ENCODE measurements around the gene RPL6. TPM values are rescaled to one million over a fixed set of nuclear protein-coding genes. Genes with fewer than 3 reads are reported as not detected.

RPL6 gene
- total and polyA plus RNA-seq, 4 donors, result 1,004 to 2,870 (median 1,243) TPM

GRCh38 chr12:112370868-112371510, 38.4 kb downstream of the RPL6 start:
- TF ChIP-seq CTCF (IDR thresholded peaks at IDR 0.05; ENCODE audit: control extremely low read depth, extremely low read depth), result no peak
- ATAC-seq (ENCODE audit: insufficient read depth, low FRiP score) (no peak), DNase-seq (no peak)
- Histone ChIP-seq H3K9me3 (ENCODE audit: control insufficient read depth in 4 of 4, insufficient read depth in 3 of 4, low read length in 3 of 4) (no peaks in the 10 kb centered on the region), H3K36me3 (ENCODE audit: control insufficient read depth in 4 of 4, insufficient read depth in 4 of 4, low read length in 4 of 4) (no peaks in the 10 kb centered on the region), H3K27ac (ENCODE audit: low read depth in 1 of 2, low read length in 1 of 2) (no peak overlapping the region), H3K4me3 (no peak overlapping the region), H3K27me3 (ENCODE audit: control insufficient read depth in 3 of 3, insufficient read depth in 3 of 3, low read length in 2 of 3) (no peaks in the 10 kb centered on the region), H3K4me1 (ENCODE audit: control insufficient read depth in 5 of 5, insufficient read depth in 5 of 5, low read length in 5 of 5) (peaks cover 0 to 5% (median 0%) of the 10 kb centered on the region in 5 donors), H3K9ac (ENCODE audit: insufficient read depth in 1 of 2, low read length in 2 of 2) (no peak overlapping the region)
- WGBS, 2 donors, result 73 to 89% methylated on average over 8 of the region's 8 CpGs

GRCh38 chr12:112370199-112370598, 39.2 kb downstream of the RPL6 start:
- no peaks in the 10 kb centered on the region for H3K9me3 ChIP-seq (ENCODE audit: control insufficient read depth in 4 of 4, insufficient read depth in 3 of 4, low read length in 3 of 4)
- ATAC-seq (ENCODE audit: insufficient read depth, low FRiP score), result no peak
- no peak for TF ChIP-seq CTCF (IDR thresholded peaks at IDR 0.05; ENCODE audit: control extremely low read depth, extremely low read depth)
- H3K9ac ChIP-seq (ENCODE audit: insufficient read depth in 1 of 2, low read length in 2 of 2), result no peak overlapping the region
- H3K27me3 ChIP-seq (ENCODE audit: control insufficient read depth in 3 of 3, insufficient read depth in 3 of 3, low read length in 2 of 3), result no peaks in the 10 kb centered on the region
- 49 to 59% methylated on average over 1 of the region's 1 CpG for WGBS, 2 donors
- DNase-seq, result no peak
- H3K27ac ChIP-seq (ENCODE audit: low read depth in 1 of 2, low read length in 1 of 2), result no peak overlapping the region
- H3K4me3 ChIP-seq, result no peak overlapping the region
- no peaks in the 10 kb centered on the region for H3K36me3 ChIP-seq (ENCODE audit: control insufficient read depth in 4 of 4, insufficient read depth in 4 of 4, low read length in 4 of 4)
- H3K4me1 ChIP-seq (ENCODE audit: control insufficient read depth in 5 of 5, insufficient read depth in 5 of 5, low read length in 5 of 5), result peaks cover 0 to 5% (median 0%) of the 10 kb centered on the region in 5 donors

GRCh38 chr12:112368856-112369255, 40.5 kb downstream of the RPL6 start:
- Histone ChIP-seq H3K4me3 (no peak overlapping the region), H3K27ac (ENCODE audit: low read depth in 1 of 2, low read length in 1 of 2) (no peak overlapping the region), H3K9ac (ENCODE audit: insufficient read depth in 1 of 2, low read length in 2 of 2) (no peak overlapping the region), H3K36me3 (ENCODE audit: control insufficient read depth in 4 of 4, insufficient read depth in 4 of 4, low read length in 4 of 4) (no peaks in the 10 kb centered on the region), H3K4me1 (ENCODE audit: control insufficient read depth in 5 of 5, insufficient read depth in 5 of 5, low read length in 5 of 5) (peaks cover 0 to 5% (median 0%) of the 10 kb centered on the region in 5 donors), H3K27me3 (ENCODE audit: control insufficient read depth in 3 of 3, insufficient read depth in 3 of 3, low read length in 2 of 3) (no peaks in the 10 kb centered on the region), H3K9me3 (ENCODE audit: control insufficient read depth in 4 of 4, insufficient read depth in 3 of 4, low read length in 3 of 4) (no peaks in the 10 kb centered on the region)
- 71 to 86% methylated on average over 6 of the region's 6 CpGs for WGBS, 2 donors
- ATAC-seq (ENCODE audit: insufficient read depth, low FRiP score) (no peak), DNase-seq (no peak)
- no peak for TF ChIP-seq CTCF (IDR thresholded peaks at IDR 0.05; ENCODE audit: control extremely low read depth, extremely low read depth)

GRCh38 chr12:112367965-112368364, 41.4 kb downstream of the RPL6 start:
- no peak for TF ChIP-seq CTCF (IDR thresholded peaks at IDR 0.05; ENCODE audit: control extremely low read depth, extremely low read depth)
- DNase-seq, result no peak
- H3K9me3 ChIP-seq (ENCODE audit: control insufficient read depth in 4 of 4, insufficient read depth in 3 of 4, low read length in 3 of 4), result no peaks in the 10 kb centered on the region
- ATAC-seq (ENCODE audit: insufficient read depth, low FRiP score), result no peak
- no peak overlapping the region for H3K4me3 ChIP-seq
- no peak overlapping the region for H3K27ac ChIP-seq (ENCODE audit: low read depth in 1 of 2, low read length in 1 of 2)
- 83 to 92% methylated on average over 3 of the region's 3 CpGs for WGBS, 2 donors
- H3K27me3 ChIP-seq (ENCODE audit: control insufficient read depth in 3 of 3, insufficient read depth in 3 of 3, low read length in 2 of 3), result no peaks in the 10 kb centered on the region
- peaks cover 0 to 5% (median 0%) of the 10 kb centered on the region in 5 donors for H3K4me1 ChIP-seq (ENCODE audit: control insufficient read depth in 5 of 5, insufficient read depth in 5 of 5, low read length in 5 of 5)
- no peaks in the 10 kb centered on the region for H3K36me3 ChIP-seq (ENCODE audit: control insufficient read depth in 4 of 4, insufficient read depth in 4 of 4, low read length in 4 of 4)
- H3K9ac ChIP-seq (ENCODE audit: insufficient read depth in 1 of 2, low read length in 2 of 2), result no peak overlapping the region

All from lung (tissue), 12 donors.